ENCODE measurements around the gene SHC3.

SHC3 gene

GRCh38 chr9:88996046-88996920 lies 182.3 kb downstream of the SHC3 start:
- no peak for DNase-seq

- no peak for DNase-seq
Observed at GRCh38 chr9:88995627-88996026, 183.0 kb downstream of the SHC3 start.

DNA sequence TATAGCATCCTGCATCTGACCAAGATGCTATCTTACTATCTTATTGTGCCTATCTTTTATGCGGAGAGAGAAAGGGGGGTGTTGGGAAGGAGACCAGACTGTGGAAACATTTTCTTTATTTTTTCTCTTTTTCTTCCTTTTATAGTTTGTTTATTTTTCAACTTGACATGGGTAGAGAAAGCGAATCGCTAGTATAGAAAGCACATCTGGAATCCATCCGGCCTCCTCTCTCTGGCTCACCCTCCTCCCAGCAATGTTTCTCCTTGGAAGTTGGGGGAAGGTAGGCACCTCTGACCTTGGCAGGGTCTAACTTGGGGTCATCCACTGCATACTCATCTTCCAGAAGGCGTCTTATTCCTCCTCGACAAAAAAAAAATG lies 183.4 kb downstream of the SHC3 start:
- DNase-seq = no peak

DNA sequence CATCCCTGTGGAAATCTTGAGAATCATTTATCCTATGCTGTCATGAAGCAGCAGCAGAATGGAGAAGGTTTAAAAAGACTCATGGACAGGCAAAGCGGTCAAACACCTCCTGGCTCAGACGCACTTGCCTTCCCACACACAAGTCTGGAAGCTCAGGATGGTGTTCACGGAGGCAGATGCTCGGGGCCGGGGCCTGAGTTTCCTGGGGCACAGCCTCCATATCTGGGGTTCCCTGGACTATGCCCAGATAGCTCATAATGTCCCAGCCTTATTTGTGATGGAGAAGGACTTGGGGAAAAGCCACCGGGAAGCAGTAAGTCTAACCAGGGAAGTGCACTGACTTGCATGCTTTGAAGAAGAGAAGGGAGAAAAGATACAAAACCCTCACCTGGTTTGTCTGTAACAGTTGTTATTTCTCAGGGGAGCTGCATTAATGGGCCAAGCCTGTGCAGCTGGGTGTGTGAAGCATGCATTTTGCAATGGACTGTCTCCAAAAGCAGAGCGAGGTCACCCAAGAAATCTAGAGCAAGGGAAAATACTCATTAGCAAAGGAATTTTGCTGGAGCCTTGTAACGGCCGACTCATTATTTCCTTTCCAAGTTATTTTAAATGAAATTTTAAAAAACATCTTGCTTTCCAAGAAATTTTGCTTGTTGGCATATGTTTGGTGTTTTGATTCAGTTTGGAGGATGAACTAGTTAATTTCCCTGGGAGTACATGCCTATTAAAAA lies 184.0 kb downstream of the SHC3 start:
- DNase-seq = no peak

- no peak for DNase-seq
Observed at GRCh38 chr9:88993871-88994460, 184.7 kb downstream of the SHC3 start.

DNA sequence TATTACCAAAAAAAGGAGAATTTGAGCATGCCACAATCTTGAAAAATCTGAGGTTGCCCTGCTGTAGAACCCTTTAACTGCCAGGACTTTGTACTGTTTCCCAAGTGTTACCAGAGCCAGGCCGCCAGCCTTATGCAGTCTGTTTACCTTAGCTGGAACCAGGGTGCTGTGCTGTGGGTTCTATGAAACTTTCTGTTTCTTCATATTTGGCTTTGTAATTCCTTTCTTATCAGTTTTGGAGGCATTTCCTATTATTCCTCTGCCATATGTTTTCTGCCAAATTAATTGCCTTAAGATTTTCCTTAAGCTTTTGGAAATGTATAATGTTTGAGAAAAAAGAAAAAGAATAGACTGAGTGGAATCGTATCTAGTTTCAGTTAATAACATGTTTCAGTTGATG lies 185.3 kb downstream of the SHC3 start:
- DNase-seq = no peak

DNA sequence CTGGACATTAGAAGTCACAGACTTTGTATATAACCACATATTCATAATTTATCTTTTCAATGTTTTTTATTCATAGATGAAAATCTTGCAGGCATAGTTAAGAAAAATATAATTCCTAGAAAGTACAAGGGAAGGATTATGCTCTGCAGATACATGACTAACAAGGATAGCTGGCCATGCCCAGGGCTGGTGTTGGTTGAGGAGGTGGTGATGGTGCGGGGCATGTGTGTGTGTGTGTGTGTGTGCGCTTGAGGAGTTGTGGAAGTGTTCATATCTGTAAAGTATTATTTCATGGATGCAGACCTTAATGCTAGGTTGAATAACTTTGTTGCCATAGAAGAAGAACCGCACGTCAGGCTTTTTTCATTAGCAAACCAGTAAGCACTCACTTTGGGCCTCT lies 186.1 kb downstream of the SHC3 start:
- DNase-seq = no peak

- no peak for DNase-seq
Observed at GRCh38 chr9:88991066-88992034, 187.3 kb downstream of the SHC3 start, which contains the start of gene S1PR3. S1PR3 (plus strand) TSS chr9:88991468; CDS start chr9:89001201, 9,733 bp downstream.

DNA sequence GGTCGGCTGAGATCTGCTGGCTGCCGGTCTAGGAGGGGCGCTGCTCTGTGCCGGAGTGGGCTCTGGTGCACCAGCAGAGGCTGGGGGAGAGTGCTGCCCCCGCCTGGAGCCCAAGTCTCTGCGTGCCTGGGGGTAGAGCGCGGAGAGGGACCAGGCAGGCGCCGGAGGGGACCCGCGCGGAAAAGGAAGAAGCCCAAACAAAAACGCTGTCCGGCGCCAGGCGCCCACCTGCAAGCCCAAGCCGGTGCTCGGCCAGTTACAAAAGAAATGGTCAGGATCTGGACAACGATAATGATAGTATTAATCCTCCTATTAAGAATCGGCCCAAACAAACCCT lies 187.9 kb downstream of the SHC3 start:
- DNase-seq = no peak

GRCh38 chr9:88990041-88990728 lies 188.4 kb downstream of the SHC3 start:
- no peak for DNase-seq

GRCh38 chr9:88988796-88989641 lies 189.6 kb downstream of the SHC3 start:
- peak; percentile 80 to 84 for DNase-seq

GRCh38 chr9:88987661-88988060 lies 191.0 kb downstream of the SHC3 start:
- DNase-seq = no peak

DNA sequence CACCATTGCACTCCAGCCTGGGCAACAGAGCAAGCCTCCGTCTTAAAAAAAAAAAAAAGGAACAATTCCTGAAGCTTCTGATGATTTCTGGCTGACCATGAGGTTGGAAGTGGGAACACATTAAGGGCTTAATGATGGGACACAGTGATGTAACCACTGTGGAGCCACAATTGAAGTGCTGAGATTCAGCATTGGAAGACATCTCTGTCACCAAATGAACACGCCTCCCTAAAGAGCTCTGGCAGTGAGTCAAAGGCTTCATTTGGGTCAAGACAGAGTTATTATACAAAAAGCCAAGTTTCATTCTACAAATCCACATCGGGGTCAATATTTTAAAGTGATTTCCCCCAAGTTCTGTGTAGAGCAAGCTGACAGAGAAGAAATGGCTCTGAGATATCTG lies 191.8 kb downstream of the SHC3 start:
- no peak for DNase-seq

- no peak for DNase-seq
Observed at GRCh38 chr9:88985616-88986015, 193.0 kb downstream of the SHC3 start.

DNA sequence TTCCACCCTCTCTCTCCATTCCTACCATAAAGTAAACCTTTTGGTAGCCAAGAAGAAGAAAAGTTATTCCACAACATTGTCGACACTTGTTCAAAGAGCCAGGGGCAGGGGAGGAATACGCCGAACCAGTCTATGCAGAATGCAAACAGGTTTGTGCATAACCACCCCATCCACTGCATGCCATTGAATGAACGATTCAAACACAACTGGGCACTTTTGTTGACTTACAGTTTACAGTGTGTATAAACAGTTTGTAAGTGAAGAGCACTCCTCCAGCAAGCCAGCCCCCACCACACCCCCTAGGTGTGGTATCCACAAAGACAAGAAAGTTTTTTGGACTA lies 194.1 kb downstream of the SHC3 start:
- DNase-seq = no peak

- no peak for DNase-seq
Observed at GRCh38 chr9:88983865-88984542, 194.6 kb downstream of the SHC3 start.

DNA sequence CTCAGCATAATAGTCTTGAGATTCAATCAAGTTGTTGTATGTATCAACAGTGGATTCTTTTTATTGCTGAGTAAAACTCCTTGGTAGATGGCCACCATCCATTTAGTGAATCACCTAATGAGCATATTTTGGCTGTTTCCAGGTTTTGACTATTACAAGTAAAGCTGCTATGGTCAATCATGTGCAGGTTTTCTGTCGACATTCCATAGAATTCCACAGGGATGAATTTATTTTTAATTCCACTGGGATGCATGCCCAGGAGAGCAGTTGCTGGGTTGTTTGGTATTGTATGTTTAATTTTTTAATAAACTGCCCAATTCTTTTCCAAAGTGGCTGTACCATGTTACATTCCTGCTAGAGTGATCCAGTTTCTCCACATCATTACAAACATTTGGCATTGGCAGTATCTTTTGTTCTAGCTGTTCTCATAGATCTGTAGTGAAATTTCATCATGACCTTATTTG lies 197.8 kb downstream of the SHC3 start:
- no peak for DNase-seq

GRCh38 chr9:88979791-88980190 lies 198.8 kb downstream of the SHC3 start:
- no peak for DNase-seq

- DNase-seq = no peak
Observed at GRCh38 chr9:88979021-88979420, 199.6 kb downstream of the SHC3 start.

GRCh38 chr9:88978034-88978433 lies 200.6 kb downstream of the SHC3 start:
- DNase-seq = no peak

GRCh38 chr9:88976890-88977257 lies 201.7 kb downstream of the SHC3 start:
- DNase-seq = no peak
